ENCODE measurements around the gene CLEC5A.

DNA sequence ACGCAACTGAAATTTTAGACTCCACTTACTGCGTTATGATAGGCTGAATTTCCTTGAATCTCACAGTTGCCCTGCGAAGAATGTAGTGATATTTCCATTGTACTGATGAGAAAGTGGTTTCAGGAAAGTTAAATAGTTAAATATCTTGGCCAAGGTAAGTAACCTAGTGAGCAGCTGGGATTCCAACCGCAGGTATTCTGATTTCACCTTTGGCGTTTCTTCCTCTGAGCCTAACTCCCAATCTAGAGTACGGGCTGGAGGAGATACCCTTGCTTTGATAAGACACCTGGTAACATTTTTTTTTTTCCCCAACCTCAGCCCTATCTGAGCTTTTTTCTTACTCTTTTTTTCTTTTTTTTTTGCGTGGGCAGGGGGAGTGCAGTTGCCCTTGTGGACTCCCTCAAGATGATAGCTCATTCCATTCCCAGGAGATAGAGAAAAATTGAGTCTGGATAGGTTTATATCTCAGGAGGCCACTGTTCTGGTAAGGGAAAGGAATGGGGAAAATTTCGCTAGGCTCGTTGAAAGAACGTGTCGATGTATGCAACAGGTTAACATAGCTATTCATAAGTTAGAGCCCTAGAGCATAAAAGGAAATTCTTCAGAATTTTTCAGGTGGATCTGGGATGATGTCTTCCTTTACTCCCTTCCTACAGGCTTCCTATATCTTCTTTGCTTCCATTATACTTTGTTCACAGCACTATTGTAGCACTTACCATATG, 29.9 kb upstream of the CLEC5A start:
- TF ChIP-seq, protein P1, sequence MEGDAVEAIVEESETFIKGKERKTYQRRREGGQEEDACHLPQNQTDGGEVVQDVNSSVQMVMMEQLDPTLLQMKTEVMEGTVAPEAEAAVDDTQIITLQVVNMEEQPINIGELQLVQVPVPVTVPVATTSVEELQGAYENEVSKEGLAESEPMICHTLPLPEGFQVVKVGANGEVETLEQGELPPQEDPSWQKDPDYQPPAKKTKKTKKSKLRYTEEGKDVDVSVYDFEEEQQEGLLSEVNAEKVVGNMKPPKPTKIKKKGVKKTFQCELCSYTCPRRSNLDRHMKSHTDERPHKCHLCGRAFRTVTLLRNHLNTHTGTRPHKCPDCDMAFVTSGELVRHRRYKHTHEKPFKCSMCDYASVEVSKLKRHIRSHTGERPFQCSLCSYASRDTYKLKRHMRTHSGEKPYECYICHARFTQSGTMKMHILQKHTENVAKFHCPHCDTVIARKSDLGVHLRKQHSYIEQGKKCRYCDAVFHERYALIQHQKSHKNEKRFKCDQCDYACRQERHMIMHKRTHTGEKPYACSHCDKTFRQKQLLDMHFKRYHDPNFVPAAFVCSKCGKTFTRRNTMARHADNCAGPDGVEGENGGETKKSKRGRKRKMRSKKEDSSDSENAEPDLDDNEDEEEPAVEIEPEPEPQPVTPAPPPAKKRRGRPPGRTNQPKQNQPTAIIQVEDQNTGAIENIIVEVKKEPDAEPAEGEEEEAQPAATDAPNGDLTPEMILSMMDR (conservative IDR thresholded peaks at IDR 0.05): peak; percentile 78
- no peak for TF ChIP-seq ZFX (IDR thresholded peaks at IDR 0.05)
